Gastroesophageal sphincter (tissue), 4 donors: Measurements from ENCODE around the gene PRELP. TPM values are rescaled to one million over a fixed set of nuclear protein-coding genes. Genes with fewer than 3 reads are reported as not detected.

ENCODE experiments used
- ATAC-seq: fragments of 150-250 bp; one replicate; pipeline ENCODE4 v1.9.1; 2016; ENCODE audit warnings: mild to moderate bottlenecking, moderate library complexity
- H3K27ac ChIP-seq, 4 donors: fragments of 200-600 bp; sonication (generic) in 3 of 4; 1 replicate in 3 of 4; 2 replicates in 1 of 4; pipeline ENCODE4 v1.5.1; 2016 to 2019
- H3K27me3 ChIP-seq: fragments of 200-600 bp; sonication (generic); one replicate; pipeline ENCODE4 v1.5.1; 2019
- H3K36me3 ChIP-seq, 2 donors: fragments of 200-600 bp; sonication (generic); one replicate each; pipeline ENCODE4 v1.5.1; 2019; ENCODE audit warnings: control low read depth in 1 of 2
- H3K4me1 ChIP-seq, 3 donors: fragments of 200-600 bp; sonication (generic); 1 replicate in 2 of 3; 2 replicates in 1 of 3; pipeline ENCODE4 v1.5.1; 2016 to 2019; ENCODE audit warnings: control low read depth in 2 of 3
- H3K4me3 ChIP-seq, 2 donors: fragments of 200-600 bp; sonication (generic); one replicate each; pipeline ENCODE4 v1.5.1; 2019; ENCODE audit warnings: mild to moderate bottlenecking in 1 of 2, moderate library complexity in 1 of 2
- H3K9me3 ChIP-seq, 3 donors: fragments of 200-600 bp; sonication (generic); one replicate each; pipeline ENCODE4 v1.5.1; 2017 to 2019; ENCODE audit warnings: control low read depth in 2 of 3
- CTCF ChIP-seq, 4 experiments: fragments of 200-600 bp in 2 of 4; fragments of 450-650 bp in 2 of 4; sonication (generic) in 1 of 4; IDR thresholded peaks; one replicate each; pipeline ENCODE4 v1.5.1; 2017 to 2019; ENCODE audit warnings: antibody characterized with exemption in 4 of 4, mild to moderate bottlenecking in 2 of 4, moderate library complexity in 2 of 4
- EP300 ChIP-seq: sonication (generic); formaldehyde crosslinking; IDR thresholded peaks from one replicate; pipeline ENCODE4 v1.6.1; 2017; ENCODE audit warnings: antibody characterized with exemption, mild to moderate bottlenecking
- POLR2A ChIP-seq, 2 donors: fragments of 450-650 bp; IDR thresholded peaks; one replicate each; pipeline ENCODE4 v1.6.1; 2017; ENCODE audit warnings: antibody characterized with exemption in 2 of 2, mild to moderate bottlenecking in 2 of 2, moderate library complexity in 1 of 2
- POLR2AphosphoS5 ChIP-seq: sonication (generic); formaldehyde crosslinking; IDR thresholded peaks from one replicate; pipeline ENCODE4 v1.6.1; 2017; ENCODE audit warnings: antibody characterized with exemption
- WGBS, 2 donors: methylation state at CpG; one replicate each; pipeline ENCODE4 v1.1.5; 2018; ENCODE audit warnings: low coverage in 1 of 2; 5-methylcytosine and 5-hydroxymethylcytosine counted together
- total RNA-seq, 4 donors: library from RNA; depleted of rRNA; stranded (reverse); fragments of >200 nt; gene quantifications; one replicate each; pipeline ENCODE4 v1.1.0, GENCODE V29; 2016

The PRELP gene
- total RNA-seq, 4 donors from 2014 or later = 63.9 to 149 (median 66.1) TPM

- ATAC-seq = no peak
- Histone ChIP-seq H3K27ac (peak overlapping the region in 1 of 4 donors; percentile 54), H3K9me3 (no peaks in the 10 kb centered on the region), H3K4me1 (peaks cover 2 to 39% (median 8%) of the 10 kb centered on the region in 3 donors), H3K36me3 (no peaks in the 10 kb centered on the region), H3K27me3 (no peaks in the 10 kb centered on the region), H3K4me3 (no peak overlapping the region)
- no peak for TF ChIP-seq POLR2A (IDR thresholded peaks at IDR 0.05)
- no peak for TF ChIP-seq POLR2AphosphoS5
- no peak for TF ChIP-seq EP300
- TF ChIP-seq CTCF (IDR thresholded peaks at IDR 0.05) = no peak
- 61 to 80% methylated on average over 2 to 5 of the region's 6 CpGs for WGBS, 2 donors
Observed at GRCh38 chr1:203528976-203529835, 53.6 kb downstream of the PRELP start.

GRCh38 chr1:203531063-203531462, 55.5 kb downstream of the PRELP start:
- H3K27me3 ChIP-seq = no peaks in the 10 kb centered on the region
- TF ChIP-seq POLR2A (IDR thresholded peaks at IDR 0.05) (no peak), EP300 (no peak), CTCF (IDR thresholded peaks at IDR 0.05) (no peak), POLR2AphosphoS5 (no peak)
- H3K36me3 ChIP-seq = no peaks in the 10 kb centered on the region
- ATAC-seq = no peak
- 94% methylated on average over 3 of the region's 3 CpGs; no CpG with 5 or more reads in 1 of the 2 donors for WGBS, 2 donors
- H3K9me3 ChIP-seq = no peaks in the 10 kb centered on the region
- no peak overlapping the region for H3K27ac ChIP-seq
- H3K4me3 ChIP-seq = no peak overlapping the region
- H3K4me1 ChIP-seq = peaks cover 2 to 33% (median 3%) of the 10 kb centered on the region in 3 donors

- TF ChIP-seq POLR2A (IDR thresholded peaks at IDR 0.05) (no peak), EP300 (no peak), CTCF (IDR thresholded peaks at IDR 0.05) (no peak), POLR2AphosphoS5 (no peak)
- Histone ChIP-seq H3K9me3 (no peaks in the 10 kb centered on the region), H3K4me3 (no peak overlapping the region), H3K4me1 (peaks cover 2 to 34% (median 3%) of the 10 kb centered on the region in 3 donors), H3K36me3 (no peaks in the 10 kb centered on the region), H3K27me3 (no peaks in the 10 kb centered on the region), H3K27ac (peak overlapping the region; percentile 44 to 80 (median 74))
- ATAC-seq = no peak
Observed at GRCh38 chr1:203534012-203534411, 58.4 kb downstream of the PRELP start.

- H3K27ac ChIP-seq = peak overlapping the region; percentile 59 to 80 (median 74)
- 25% methylated on average over 2 of the region's 3 CpGs; no CpG with 5 or more reads in 1 of the 2 donors for WGBS, 2 donors
- no peak for TF ChIP-seq EP300
- TF ChIP-seq POLR2AphosphoS5 = peak; percentile 99
- peaks cover 2 to 34% (median 3%) of the 10 kb centered on the region in 3 donors for H3K4me1 ChIP-seq
- H3K36me3 ChIP-seq = no peaks in the 10 kb centered on the region
- no peaks in the 10 kb centered on the region for H3K9me3 ChIP-seq
- no peaks in the 10 kb centered on the region for H3K27me3 ChIP-seq
- no peak overlapping the region for H3K4me3 ChIP-seq
- ATAC-seq = peak; percentile 85
Observed at GRCh38 chr1:203534526-203534925, 58.9 kb downstream of the PRELP start.

GRCh38 chr1:203536575-203536974, 61.0 kb downstream of the PRELP start:
- WGBS, 2 donors = 71% methylated on average over 2 of the region's 2 CpGs; no CpG with 5 or more reads in 1 of the 2 donors
- no peak for TF ChIP-seq POLR2A (IDR thresholded peaks at IDR 0.05)
- no peak for TF ChIP-seq CTCF (IDR thresholded peaks at IDR 0.05)
- TF ChIP-seq EP300 = no peak
- no peak for TF ChIP-seq POLR2AphosphoS5
- peak overlapping the region in 1 of 4 donors; percentile 78 for H3K27ac ChIP-seq
- no peak for ATAC-seq
- H3K4me3 ChIP-seq = no peak overlapping the region
- no peaks in the 10 kb centered on the region for H3K27me3 ChIP-seq
- no peaks in the 10 kb centered on the region for H3K36me3 ChIP-seq
- H3K9me3 ChIP-seq = no peaks in the 10 kb centered on the region
- H3K4me1 ChIP-seq = peaks cover 2 to 34% (median 3%) of the 10 kb centered on the region in 3 donors
